ENCODE data around the gene GALNT9.

DNA sequence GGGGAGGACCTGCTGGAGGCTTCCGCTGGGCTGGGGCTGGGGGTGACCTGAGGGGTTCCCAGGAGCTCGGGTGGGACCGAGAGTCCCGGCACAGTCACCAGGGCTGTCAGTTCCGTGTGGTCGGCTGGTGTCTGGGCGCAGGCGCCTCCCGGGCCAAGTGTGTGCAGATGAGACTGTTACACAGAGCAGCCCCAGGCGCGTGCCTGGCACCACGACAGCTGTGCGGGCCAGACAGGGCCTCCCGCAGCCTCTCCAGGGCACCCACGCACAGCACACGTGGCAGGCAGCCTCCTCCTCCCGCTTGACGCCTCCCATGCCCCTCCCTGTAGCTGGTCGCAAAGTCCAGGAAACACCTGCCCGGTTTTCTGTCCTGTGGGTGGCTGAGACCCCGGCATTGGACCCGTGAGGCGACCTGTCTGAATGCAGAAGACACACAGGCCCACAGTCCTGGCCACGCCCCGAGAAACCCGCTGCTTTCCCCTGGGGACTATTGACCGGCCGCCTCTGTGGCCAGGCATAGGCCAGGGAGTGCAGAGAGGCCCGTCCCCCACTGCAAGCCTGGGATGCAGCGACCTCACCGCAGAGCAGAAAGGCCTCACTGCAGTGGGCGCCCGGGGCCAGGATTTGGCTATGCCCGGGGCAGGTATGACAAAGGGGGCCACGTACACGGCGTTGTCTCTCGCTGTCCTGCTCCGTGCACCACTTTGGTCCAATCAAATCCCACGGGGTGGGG lies 12.1 kb upstream of the GALNT9 start:
- TF ChIP-seq, protein P1, sequence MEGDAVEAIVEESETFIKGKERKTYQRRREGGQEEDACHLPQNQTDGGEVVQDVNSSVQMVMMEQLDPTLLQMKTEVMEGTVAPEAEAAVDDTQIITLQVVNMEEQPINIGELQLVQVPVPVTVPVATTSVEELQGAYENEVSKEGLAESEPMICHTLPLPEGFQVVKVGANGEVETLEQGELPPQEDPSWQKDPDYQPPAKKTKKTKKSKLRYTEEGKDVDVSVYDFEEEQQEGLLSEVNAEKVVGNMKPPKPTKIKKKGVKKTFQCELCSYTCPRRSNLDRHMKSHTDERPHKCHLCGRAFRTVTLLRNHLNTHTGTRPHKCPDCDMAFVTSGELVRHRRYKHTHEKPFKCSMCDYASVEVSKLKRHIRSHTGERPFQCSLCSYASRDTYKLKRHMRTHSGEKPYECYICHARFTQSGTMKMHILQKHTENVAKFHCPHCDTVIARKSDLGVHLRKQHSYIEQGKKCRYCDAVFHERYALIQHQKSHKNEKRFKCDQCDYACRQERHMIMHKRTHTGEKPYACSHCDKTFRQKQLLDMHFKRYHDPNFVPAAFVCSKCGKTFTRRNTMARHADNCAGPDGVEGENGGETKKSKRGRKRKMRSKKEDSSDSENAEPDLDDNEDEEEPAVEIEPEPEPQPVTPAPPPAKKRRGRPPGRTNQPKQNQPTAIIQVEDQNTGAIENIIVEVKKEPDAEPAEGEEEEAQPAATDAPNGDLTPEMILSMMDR (IDR thresholded peaks at IDR 0.05; ENCODE audit: borderline replicate concordance, extremely low read depth, low read length, poor library complexity, severe bottlenecking) = no peak
- TF ChIP-seq EZH2 (IDR thresholded peaks at IDR 0.05; ENCODE audit: borderline replicate concordance, low read depth, low read length, severe bottlenecking) = no peak

All from DND-41 (cell line).